ENCODE measurements around the gene L3MBTL1. TPM values are rescaled to one million over a fixed set of nuclear protein-coding genes. Genes with fewer than 3 reads are reported as not detected.
A peak's percentile ranks its signal among the peaks of the same experiment; 100 is the strongest.

The L3MBTL1 gene
- polyA plus RNA-seq, 1 donor from 2014 or later: 0.88 TPM

- Mint-ChIP-seq H3K27me3 (no peaks in the 10 kb centered on the region), H3K4me3 (no peak overlapping the region), H3K4me1 (no peaks in the 10 kb centered on the region), H3K27ac (no peak overlapping the region), H3K36me3 (peaks cover 2% of the 10 kb centered on the region), H3K9me3 (no peaks in the 10 kb centered on the region)
These were observed 28.7 kb downstream of the L3MBTL1 start for GRCh38 chr20:43536041-43536816.

DNA sequence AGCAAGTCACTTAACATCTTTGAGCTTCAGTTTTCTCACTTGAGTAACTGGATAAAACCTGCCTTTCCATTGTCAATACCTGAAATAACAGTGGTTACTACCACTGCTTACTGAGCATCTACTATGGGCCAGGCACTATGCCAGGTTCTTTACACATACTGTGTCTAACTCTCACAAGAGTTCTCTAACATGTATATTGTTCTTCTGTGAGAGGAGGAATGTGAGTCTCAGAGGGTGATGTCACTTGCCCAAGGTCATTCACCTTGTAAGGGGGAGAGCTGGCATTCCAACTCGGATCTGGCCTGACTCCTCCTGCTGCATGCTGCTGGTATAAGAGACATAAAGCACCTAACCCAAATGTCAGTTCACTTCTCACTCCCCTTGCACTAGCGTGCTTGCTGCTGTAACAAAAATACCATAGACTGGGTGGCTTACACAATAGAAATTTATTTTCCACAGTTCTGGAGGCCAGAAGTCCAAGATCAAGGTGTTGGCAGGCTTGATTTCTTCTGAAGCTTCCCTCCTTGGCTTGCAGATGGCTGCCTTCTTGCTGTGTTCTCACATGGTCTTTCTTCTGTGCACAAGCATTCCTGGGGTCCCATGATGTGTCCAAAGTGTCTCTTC lies 29.4 kb downstream of the L3MBTL1 start:
- no peak overlapping the region for H3K27ac Mint-ChIP-seq
- no peaks in the 10 kb centered on the region for H3K9me3 Mint-ChIP-seq
- no peaks in the 10 kb centered on the region for H3K27me3 Mint-ChIP-seq
- H3K4me1 Mint-ChIP-seq: no peaks in the 10 kb centered on the region
- no peak overlapping the region for H3K4me3 Mint-ChIP-seq
- peaks cover 2% of the 10 kb centered on the region for H3K36me3 Mint-ChIP-seq

GRCh38 chr20:43537921-43538877 lies 30.7 kb downstream of the L3MBTL1 start:
- Mint-ChIP-seq H3K9me3 (no peaks in the 10 kb centered on the region), H3K4me3 (peak overlapping the region in 1 of 4 donors; percentile 49), H3K36me3 (peaks cover 2% of the 10 kb centered on the region), H3K4me1 (no peaks in the 10 kb centered on the region), H3K27ac (peak overlapping the region in 1 of 3 donors; percentile 37), H3K27me3 (no peaks in the 10 kb centered on the region)

DNA sequence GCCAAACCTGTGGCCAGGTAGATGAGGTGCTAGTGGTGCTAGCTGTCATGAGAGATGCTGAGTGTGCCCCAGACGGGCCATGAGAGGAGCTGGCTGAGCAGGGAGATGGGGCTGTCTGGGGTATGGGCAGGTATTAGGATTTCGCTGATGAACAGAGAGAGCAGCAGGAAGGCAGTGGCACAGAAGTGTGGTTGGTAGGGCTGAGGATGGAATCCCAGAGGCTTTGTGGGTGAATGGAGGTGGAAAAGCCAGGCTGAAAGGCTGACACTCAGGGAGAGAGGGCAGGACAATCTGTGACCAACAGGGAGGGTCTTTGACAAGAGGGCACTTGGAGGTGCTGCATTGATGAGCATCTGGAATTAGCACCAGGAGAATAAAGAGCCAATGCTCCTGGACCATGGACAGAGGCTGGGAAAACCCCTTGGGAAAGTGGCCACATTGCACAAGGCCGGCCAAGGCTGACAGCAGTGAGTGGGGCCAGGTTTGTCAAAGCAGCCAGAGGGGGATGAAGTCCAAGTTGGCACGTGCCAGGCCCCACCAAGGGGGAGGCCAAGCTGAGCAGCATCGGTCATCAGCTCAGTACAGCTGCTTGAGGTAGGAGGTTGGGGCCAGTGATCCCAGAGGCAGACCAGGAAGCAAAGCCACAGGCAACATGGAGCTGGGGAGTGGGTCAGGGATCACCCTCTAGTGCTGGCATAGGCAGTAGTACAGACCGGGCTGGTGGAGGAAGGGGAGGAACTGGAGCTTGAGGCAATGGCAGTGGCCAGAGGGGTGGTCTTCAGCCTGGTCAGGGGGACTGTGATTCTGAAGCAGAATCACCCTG lies 31.6 kb downstream of the L3MBTL1 start:
- no peak overlapping the region for H3K4me3 Mint-ChIP-seq
- H3K4me1 Mint-ChIP-seq: no peaks in the 10 kb centered on the region
- H3K9me3 Mint-ChIP-seq: no peaks in the 10 kb centered on the region
- no peaks in the 10 kb centered on the region for H3K27me3 Mint-ChIP-seq
- H3K27ac Mint-ChIP-seq: peak overlapping the region in 1 of 3 donors; percentile 71
- peaks cover 2% of the 10 kb centered on the region for H3K36me3 Mint-ChIP-seq

- Mint-ChIP-seq H3K9me3 (no peaks in the 10 kb centered on the region), H3K27me3 (no peaks in the 10 kb centered on the region), H3K4me3 (no peak overlapping the region), H3K36me3 (peaks cover 2% of the 10 kb centered on the region), H3K4me1 (no peaks in the 10 kb centered on the region), H3K27ac (no peak overlapping the region)
These were observed 32.6 kb downstream of the L3MBTL1 start for GRCh38 chr20:43539975-43540672.

GRCh38 chr20:43540673-43541060 lies 33.2 kb downstream of the L3MBTL1 start:
- H3K27ac Mint-ChIP-seq: no peak overlapping the region
- H3K36me3 Mint-ChIP-seq: peaks cover 2% of the 10 kb centered on the region
- no peak overlapping the region for H3K4me3 Mint-ChIP-seq
- no peaks in the 10 kb centered on the region for H3K9me3 Mint-ChIP-seq
- H3K27me3 Mint-ChIP-seq: no peaks in the 10 kb centered on the region
- H3K4me1 Mint-ChIP-seq: no peaks in the 10 kb centered on the region

DNA sequence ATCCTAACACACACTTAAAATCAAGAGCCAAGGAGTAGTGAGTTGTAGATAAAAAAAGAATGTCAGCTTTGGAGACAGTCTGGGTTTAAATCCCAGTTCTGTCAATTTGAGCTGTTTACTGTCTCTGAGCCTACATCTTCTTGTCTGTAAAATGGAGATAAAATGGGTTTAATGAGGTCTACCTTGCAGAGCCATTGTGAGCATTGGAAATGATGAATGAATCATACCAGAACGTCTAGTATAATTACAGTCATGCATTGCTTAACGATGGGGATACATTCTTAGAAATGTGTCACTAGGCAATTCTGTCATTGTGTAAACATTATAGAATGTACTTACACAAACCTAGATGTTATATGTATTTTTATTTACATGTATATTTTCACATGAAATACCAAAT lies 33.7 kb downstream of the L3MBTL1 start:
- H3K27me3 Mint-ChIP-seq: no peaks in the 10 kb centered on the region

GRCh38 chr20:43542161-43542560 lies 34.7 kb downstream of the L3MBTL1 start:
- Mint-ChIP-seq H3K36me3 (no peaks in the 10 kb centered on the region), H3K9me3 (no peaks in the 10 kb centered on the region), H3K4me1 (no peaks in the 10 kb centered on the region), H3K27ac (no peak overlapping the region), H3K4me3 (no peak overlapping the region), H3K27me3 (no peaks in the 10 kb centered on the region)

More for the DNA sequence above, 33.7 kb downstream of the L3MBTL1 start:
- Mint-ChIP-seq H3K27ac (no peak overlapping the region), H3K4me3 (no peak overlapping the region), H3K9me3 (no peaks in the 10 kb centered on the region), H3K4me1 (no peaks in the 10 kb centered on the region), H3K36me3 (peaks cover 2% of the 10 kb centered on the region)

- Mint-ChIP-seq H3K9me3 (peaks cover 0 to 3% (median 2%) of the 10 kb centered on the region in 3 donors), H3K4me3 (no peak overlapping the region), H3K27me3 (no peaks in the 10 kb centered on the region), H3K36me3 (peaks cover 3% of the 10 kb centered on the region), H3K4me1 (no peaks in the 10 kb centered on the region), H3K27ac (no peak overlapping the region)
These were observed 35.2 kb downstream of the L3MBTL1 start for GRCh38 chr20:43542674-43543073.

GRCh38 chr20:43543138-43543537 lies 35.6 kb downstream of the L3MBTL1 start:
- peak overlapping the region in 1 of 3 donors; percentile 32 for H3K27ac Mint-ChIP-seq
- H3K36me3 Mint-ChIP-seq: peaks cover 3% of the 10 kb centered on the region
- no peaks in the 10 kb centered on the region for H3K4me1 Mint-ChIP-seq
- H3K4me3 Mint-ChIP-seq: no peak overlapping the region
- no peaks in the 10 kb centered on the region for H3K27me3 Mint-ChIP-seq
- peaks cover 0 to 3% (median 2%) of the 10 kb centered on the region in 3 donors for H3K9me3 Mint-ChIP-seq

DNA sequence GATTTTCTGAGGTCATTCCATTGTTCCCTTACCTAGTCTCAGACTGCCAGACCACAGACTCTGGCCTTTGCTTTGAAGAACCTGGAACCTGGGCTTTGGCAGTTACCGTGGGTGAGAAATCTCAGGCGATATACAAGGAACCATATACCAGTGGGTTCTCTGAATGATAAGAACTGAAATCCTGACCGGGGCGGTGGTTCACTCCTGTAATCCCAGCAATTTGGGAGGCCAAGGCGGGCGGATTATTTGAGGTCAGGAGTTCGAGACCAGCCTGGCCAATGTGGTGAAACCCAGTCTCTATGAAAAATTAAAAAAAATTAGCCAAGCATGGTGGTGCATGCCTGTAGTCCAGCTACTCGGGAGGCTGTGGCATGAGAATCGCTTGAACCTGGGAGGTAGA lies 37.0 kb downstream of the L3MBTL1 start:
- Mint-ChIP-seq H3K36me3 (peaks cover 5% of the 10 kb centered on the region), H3K4me1 (no peaks in the 10 kb centered on the region), H3K27me3 (no peaks in the 10 kb centered on the region), H3K27ac (no peak overlapping the region), H3K9me3 (peaks cover 0 to 3% (median 2%) of the 10 kb centered on the region in 3 donors), H3K4me3 (no peak overlapping the region)

GRCh38 chr20:43545837-43546578 lies 38.5 kb downstream of the L3MBTL1 start:
- Mint-ChIP-seq H3K9me3 (peaks cover 0 to 3% (median 2%) of the 10 kb centered on the region in 3 donors), H3K27ac (no peak overlapping the region), H3K36me3 (peaks cover 5% of the 10 kb centered on the region), H3K4me1 (no peaks in the 10 kb centered on the region), H3K4me3 (no peak overlapping the region), H3K27me3 (no peaks in the 10 kb centered on the region)

- peak overlapping the region in 1 of 3 donors; percentile 71 for H3K27ac Mint-ChIP-seq
- no peaks in the 10 kb centered on the region for H3K27me3 Mint-ChIP-seq
- H3K4me1 Mint-ChIP-seq: peaks cover 0 to 4% (median 0%) of the 10 kb centered on the region in 3 donors
- H3K36me3 Mint-ChIP-seq: peaks cover 8% of the 10 kb centered on the region
- no peak overlapping the region for H3K4me3 Mint-ChIP-seq
- H3K9me3 Mint-ChIP-seq: peaks cover 0 to 3% (median 2%) of the 10 kb centered on the region in 3 donors
These were observed 40.9 kb downstream of the L3MBTL1 start for GRCh38 chr20:43548273-43548880.

Measured in IgD-negative memory B cell (primary cell).